Measurements from ENCODE around the gene RBMS3. TPM values are rescaled to one million over a fixed set of nuclear protein-coding genes. Genes with fewer than 3 reads are reported as not detected.

Gene RBMS3
- total RNA-seq, 2 donors from 2014 or later, result 31.7 to 45.1 TPM

DNA sequence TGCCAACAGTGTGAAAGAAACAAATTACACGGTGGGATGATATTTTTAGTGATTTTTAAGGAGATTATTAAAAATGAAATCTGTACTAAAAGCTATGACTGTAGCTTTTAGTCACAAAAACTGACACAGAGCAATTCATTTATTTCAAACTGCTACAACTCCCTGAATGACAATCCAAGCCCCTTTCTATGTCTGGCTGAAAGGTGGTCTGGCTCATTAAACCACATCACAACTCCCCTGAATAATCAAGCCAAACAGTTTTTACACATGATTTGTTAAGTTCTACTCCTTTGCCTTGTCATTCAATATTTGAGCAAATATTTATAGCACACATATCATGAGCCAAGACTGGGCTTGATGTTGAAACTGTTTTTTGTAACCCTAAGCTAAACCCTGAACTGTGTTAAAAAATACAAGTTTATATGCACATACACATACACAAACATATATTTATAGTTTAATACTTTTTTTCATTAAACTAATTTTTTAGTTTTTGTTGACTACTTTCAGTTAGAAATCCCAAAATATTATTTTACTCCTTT, 125.5 kb downstream of the RBMS3 start:
- no peaks in the 10 kb centered on the region for H3K27me3 ChIP-seq (replicated peaks; ENCODE audit: insufficient read depth)
- no peak for TF ChIP-seq POLR2AphosphoS5 (IDR thresholded peaks at IDR 0.05)
- TF ChIP-seq, protein P1, sequence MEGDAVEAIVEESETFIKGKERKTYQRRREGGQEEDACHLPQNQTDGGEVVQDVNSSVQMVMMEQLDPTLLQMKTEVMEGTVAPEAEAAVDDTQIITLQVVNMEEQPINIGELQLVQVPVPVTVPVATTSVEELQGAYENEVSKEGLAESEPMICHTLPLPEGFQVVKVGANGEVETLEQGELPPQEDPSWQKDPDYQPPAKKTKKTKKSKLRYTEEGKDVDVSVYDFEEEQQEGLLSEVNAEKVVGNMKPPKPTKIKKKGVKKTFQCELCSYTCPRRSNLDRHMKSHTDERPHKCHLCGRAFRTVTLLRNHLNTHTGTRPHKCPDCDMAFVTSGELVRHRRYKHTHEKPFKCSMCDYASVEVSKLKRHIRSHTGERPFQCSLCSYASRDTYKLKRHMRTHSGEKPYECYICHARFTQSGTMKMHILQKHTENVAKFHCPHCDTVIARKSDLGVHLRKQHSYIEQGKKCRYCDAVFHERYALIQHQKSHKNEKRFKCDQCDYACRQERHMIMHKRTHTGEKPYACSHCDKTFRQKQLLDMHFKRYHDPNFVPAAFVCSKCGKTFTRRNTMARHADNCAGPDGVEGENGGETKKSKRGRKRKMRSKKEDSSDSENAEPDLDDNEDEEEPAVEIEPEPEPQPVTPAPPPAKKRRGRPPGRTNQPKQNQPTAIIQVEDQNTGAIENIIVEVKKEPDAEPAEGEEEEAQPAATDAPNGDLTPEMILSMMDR (IDR thresholded peaks at IDR 0.05), result no peak
- TF ChIP-seq POLR2A (IDR thresholded peaks at IDR 0.05), result no peak
- H3K27ac ChIP-seq, result no peak overlapping the region
- H3K4me1 ChIP-seq (replicated peaks), result no peaks in the 10 kb centered on the region
- WGBS, result 34% methylated on average over 1 of the region's 1 CpG
- intact Hi-C loops (cut with DNase I), result no loop called here
- no peak for DNase-seq (ENCODE audit: low spot score)
- H3K36me3 ChIP-seq, result no peaks in the 10 kb centered on the region
- H3K4me3 ChIP-seq, result no peak overlapping the region
- no peaks in the 10 kb centered on the region for H3K9me3 ChIP-seq

DNA sequence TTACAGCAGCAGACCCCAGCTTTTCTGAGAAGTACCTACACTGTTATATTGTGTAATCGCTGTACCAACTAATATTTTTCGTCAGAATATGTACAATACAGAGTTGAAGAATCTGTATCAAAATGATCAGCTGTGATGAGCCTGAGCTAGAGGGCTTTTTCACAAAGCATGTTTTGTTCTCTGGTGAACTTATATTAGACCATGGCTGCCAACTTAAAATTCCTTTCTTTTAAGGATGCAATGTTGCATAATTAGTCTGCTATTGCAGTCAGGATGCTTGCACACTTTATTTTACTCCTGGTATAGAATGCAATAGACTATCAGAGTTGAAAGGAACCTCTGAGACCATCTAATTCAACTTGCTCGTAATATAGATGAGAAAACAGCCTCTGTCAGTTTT, 127.8 kb downstream of the RBMS3 start:
- no peaks in the 10 kb centered on the region for H3K27me3 ChIP-seq (replicated peaks; ENCODE audit: insufficient read depth)
- WGBS, result 68% methylated on average over 3 of the region's 3 CpGs
- no peak overlapping the region for H3K4me3 ChIP-seq
- H3K4me1 ChIP-seq (replicated peaks), result no peaks in the 10 kb centered on the region
- DNase-seq (ENCODE audit: low spot score), result no peak
- no peak overlapping the region for H3K27ac ChIP-seq
- no peaks in the 10 kb centered on the region for H3K9me3 ChIP-seq
- TF ChIP-seq POLR2A (IDR thresholded peaks at IDR 0.05) (no peak), POLR2AphosphoS5 (IDR thresholded peaks at IDR 0.05) (no peak)
- TF ChIP-seq, protein P1 (IDR thresholded peaks at IDR 0.05), result no peak
- no peaks in the 10 kb centered on the region for H3K36me3 ChIP-seq
- intact Hi-C loops (cut with DNase I), result no loop called here

DNA sequence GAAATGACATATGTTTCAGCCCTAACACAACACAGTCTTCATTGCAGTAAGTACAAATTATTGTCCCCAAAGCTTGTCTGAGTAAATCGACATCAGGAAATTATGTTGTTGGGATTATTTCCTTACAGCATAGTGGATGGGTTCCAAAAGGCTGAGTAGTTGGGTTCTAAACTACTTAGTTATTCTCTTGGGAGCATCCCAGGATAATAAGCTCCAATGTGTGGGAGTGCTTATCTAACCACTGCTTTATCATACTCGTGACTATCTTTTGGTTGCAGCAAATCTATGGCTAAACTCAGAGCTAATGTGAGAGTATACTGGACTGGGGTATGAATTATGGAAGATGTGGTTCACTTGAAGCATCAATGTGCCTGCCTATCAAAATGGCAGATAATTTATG, 128.5 kb downstream of the RBMS3 start:
- no peaks in the 10 kb centered on the region for H3K27me3 ChIP-seq (replicated peaks; ENCODE audit: insufficient read depth)
- H3K36me3 ChIP-seq, result no peaks in the 10 kb centered on the region
- H3K27ac ChIP-seq, result no peak overlapping the region
- 77% methylated on average over 2 of the region's 2 CpGs for WGBS
- H3K4me3 ChIP-seq, result no peak overlapping the region
- H3K9me3 ChIP-seq, result no peaks in the 10 kb centered on the region
- intact Hi-C loops (cut with DNase I), result no loop called here
- no peak for DNase-seq (ENCODE audit: low spot score)
- H3K4me1 ChIP-seq (replicated peaks), result no peaks in the 10 kb centered on the region
- no peak for TF ChIP-seq POLR2AphosphoS5 (IDR thresholded peaks at IDR 0.05)
- TF ChIP-seq, protein P1 (IDR thresholded peaks at IDR 0.05), result no peak
- TF ChIP-seq POLR2A (IDR thresholded peaks at IDR 0.05), result no peak

DNA sequence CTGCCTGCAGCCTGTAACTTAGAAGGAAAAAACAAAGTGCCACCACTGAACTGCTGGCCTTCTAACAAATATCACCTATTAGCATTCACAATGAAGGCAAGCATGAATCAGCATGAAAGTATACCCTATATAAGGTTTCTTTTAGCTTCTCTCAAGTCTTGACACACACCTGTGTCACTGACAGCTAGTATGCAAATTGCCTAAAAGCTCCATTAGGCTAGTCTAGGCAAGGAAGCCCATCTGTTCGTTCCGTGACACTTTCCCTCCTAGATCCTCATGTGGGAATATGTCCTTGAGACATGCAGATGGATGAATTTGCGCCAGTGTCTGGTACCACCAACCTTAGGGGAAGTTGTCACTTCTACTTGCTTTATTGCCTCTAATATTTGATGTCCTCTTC, 129.3 kb downstream of the RBMS3 start:
- intact Hi-C loops (cut with DNase I), result no loop called here
- no peak overlapping the region for H3K27ac ChIP-seq
- no peaks in the 10 kb centered on the region for H3K36me3 ChIP-seq
- WGBS, result 71% methylated on average over 3 of the region's 3 CpGs
- no peak for TF ChIP-seq POLR2AphosphoS5 (IDR thresholded peaks at IDR 0.05)
- TF ChIP-seq, protein P1 (IDR thresholded peaks at IDR 0.05), result no peak
- no peak for DNase-seq (ENCODE audit: low spot score)
- no peaks in the 10 kb centered on the region for H3K27me3 ChIP-seq (replicated peaks; ENCODE audit: insufficient read depth)
- no peaks in the 10 kb centered on the region for H3K9me3 ChIP-seq
- H3K4me3 ChIP-seq, result no peak overlapping the region
- H3K4me1 ChIP-seq (replicated peaks), result no peaks in the 10 kb centered on the region

DNA sequence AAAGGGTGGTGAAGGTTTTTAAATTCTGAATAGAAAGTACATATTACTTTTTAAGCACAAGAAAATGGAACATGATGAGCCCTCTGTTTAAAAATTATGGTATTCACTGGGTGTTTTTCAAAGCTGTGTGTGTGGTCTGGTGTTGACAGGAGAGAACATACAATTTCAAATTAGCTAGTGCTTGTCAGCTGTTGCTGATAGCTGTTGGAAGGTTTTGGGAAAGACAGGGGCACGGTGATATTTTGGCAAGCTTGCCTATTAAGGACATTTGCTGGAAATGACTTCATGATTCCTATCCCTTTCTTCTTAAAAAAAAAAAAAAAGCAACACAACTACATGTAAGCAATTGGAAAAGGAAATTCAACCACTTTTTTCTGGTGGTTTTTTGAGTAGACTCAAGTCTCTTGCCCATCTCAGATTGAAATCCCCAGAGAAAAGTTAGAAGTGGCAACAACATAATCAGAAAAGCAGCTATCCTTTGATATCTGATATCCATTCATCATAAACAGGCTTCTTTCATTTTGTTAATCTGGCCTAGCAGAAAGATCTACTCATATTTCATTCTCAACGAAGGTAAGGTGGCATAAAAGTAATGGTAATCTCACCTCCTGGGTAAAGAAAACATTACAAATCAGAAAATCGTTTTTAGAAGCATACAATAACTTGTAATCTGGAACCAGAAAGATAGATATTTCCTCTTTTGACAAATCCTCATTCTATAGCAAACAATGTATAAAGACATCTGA, 130.0 kb downstream of the RBMS3 start:
- no peaks in the 10 kb centered on the region for H3K4me1 ChIP-seq (replicated peaks)
- no peak for TF ChIP-seq POLR2A (IDR thresholded peaks at IDR 0.05)
- no peak for TF ChIP-seq POLR2AphosphoS5 (IDR thresholded peaks at IDR 0.05)
- TF ChIP-seq, protein P1 (IDR thresholded peaks at IDR 0.05), result no peak
- intact Hi-C loops (cut with DNase I), result no loop called here

More for the DNA sequence above, 130.0 kb downstream of the RBMS3 start:
- WGBS, result 23% methylated on average over 3 of the region's 3 CpGs
- no peak for DNase-seq (ENCODE audit: low spot score)
- H3K9me3 ChIP-seq, result no peaks in the 10 kb centered on the region
- H3K27me3 ChIP-seq (replicated peaks; ENCODE audit: insufficient read depth), result no peaks in the 10 kb centered on the region
- H3K36me3 ChIP-seq, result no peaks in the 10 kb centered on the region
- no peak overlapping the region for H3K27ac ChIP-seq
- H3K4me3 ChIP-seq, result no peak overlapping the region
